ENCODE results near the gene RPS3.

DNA sequence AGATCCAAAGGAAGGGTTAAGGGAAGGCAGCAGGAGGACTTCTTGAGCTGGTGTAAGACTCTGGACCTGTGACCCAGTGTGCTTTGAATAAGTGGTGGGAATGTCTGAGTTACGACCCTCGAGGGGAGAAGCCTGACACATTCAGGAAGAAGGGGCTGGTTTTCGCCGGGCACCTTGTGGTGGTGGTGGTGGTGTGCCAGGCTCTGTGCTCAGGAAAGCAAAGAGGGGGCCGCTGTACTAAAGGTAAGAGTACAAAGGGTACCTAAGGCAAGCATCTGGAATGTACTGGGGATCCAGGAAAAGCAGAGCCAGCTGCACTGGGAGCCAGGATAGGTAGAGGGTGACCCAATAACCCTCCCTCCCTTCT is 27.4 kb downstream of the RPS3 start:
- no peak for TF ChIP-seq EZH2 (IDR thresholded peaks at IDR 0.05; ENCODE audit: borderline replicate concordance, low read depth, low read length)
- no peak for TF ChIP-seq ERF (CRISPR knock-in tag; IDR thresholded peaks at IDR 0.05)

Measured in K562 (cell line).